Activated naive CD4-positive, alpha-beta T cell treated with anti-CD3 and anti-CD28 coated beads, Interleukin-2, amount 10 ng/mL, durations not matched to agents 7 days and 5 days (primary cell): ENCODE results near the gene LRRC15.

Experiments
- CTCF ChIA-PET: fragments of 350-600 bp; sonication (Branson Sonifier 250); formaldehyde crosslinking; loops from one replicate; lab custom pipeline; 2021; ENCODE audit warnings: antibody characterized with exemption; lab: Charles Lee
- DNase-seq: peaks from one replicate; pipeline ENCODE4 v3.0.0-alpha.2; 2020
- H3K27ac Mint-ChIP-seq: one replicate; pipeline ENCODE4 v1.8.0; 2021; ENCODE audit warnings: mild to moderate bottlenecking, moderate library complexity, mixed read lengths
- H3K27me3 Mint-ChIP-seq: one replicate; pipeline ENCODE4 v1.8.0; 2021; ENCODE audit warnings: mild to moderate bottlenecking, mixed read lengths
- H3K36me3 Mint-ChIP-seq: one replicate; pipeline ENCODE4 v1.8.0; 2021; ENCODE audit warnings: mixed read lengths
- H3K4me1 Mint-ChIP-seq: one replicate; pipeline ENCODE4 v1.8.0; 2021; ENCODE audit warnings: mixed read lengths
- H3K4me3 Mint-ChIP-seq: one replicate; pipeline ENCODE4 v1.8.0; 2021; ENCODE audit warnings: mild to moderate bottlenecking, moderate library complexity, mixed read lengths
- H3K9me3 Mint-ChIP-seq: one replicate; pipeline ENCODE4 v1.8.0; 2021; ENCODE audit warnings: mixed read lengths

Gene LRRC15

GRCh38 chr3:194330160-194330559 is 39.4 kb downstream of the LRRC15 start:
- DNase-seq = no peak
- CTCF ChIA-PET = interaction anchor here (1.2 to 3.0 kb wide), 2 partner anchors 14 to 76 kb away, joined by 6 to 15 read pairs; no protein-coding TSS in a partner anchor
- no peaks in the 10 kb centered on the region for H3K9me3 Mint-ChIP-seq

GRCh38 chr3:194329583-194329965 is 40.0 kb downstream of the LRRC15 start:
- Mint-ChIP-seq H3K36me3 (no peaks in the 10 kb centered on the region), H3K4me1 (peaks cover 13% of the 10 kb centered on the region), H3K4me3 (no peak overlapping the region), H3K27ac (no peak overlapping the region), H3K9me3 (no peaks in the 10 kb centered on the region), H3K27me3 (peaks cover 51% of the 10 kb centered on the region)
- DNase-seq = no peak
- CTCF ChIA-PET = interaction anchor here (1.4 to 3.0 kb wide), 3 partner anchors 14 to 76 kb away, joined by 3 to 15 read pairs (median 8); no protein-coding TSS in a partner anchor

More at GRCh38 chr3:194330160-194330559, 39.4 kb downstream of the LRRC15 start:
- Mint-ChIP-seq H3K36me3 (no peaks in the 10 kb centered on the region), H3K4me3 (no peak overlapping the region), H3K4me1 (peaks cover 13% of the 10 kb centered on the region), H3K27me3 (peaks cover 56% of the 10 kb centered on the region), H3K27ac (no peak overlapping the region)

GRCh38 chr3:194328942-194329582 is 40.5 kb downstream of the LRRC15 start:
- Mint-ChIP-seq H3K27ac (peak overlapping the region; percentile 38), H3K27me3 (peaks cover 47% of the 10 kb centered on the region), H3K4me3 (peak overlapping the region; percentile 16), H3K36me3 (no peaks in the 10 kb centered on the region), H3K9me3 (no peaks in the 10 kb centered on the region), H3K4me1 (peaks cover 13% of the 10 kb centered on the region)
- CTCF ChIA-PET = interaction anchor here (0.6 to 3.0 kb wide), 6 partner anchors 12 to 548 kb away, joined by 3 to 15 read pairs (median 4); no protein-coding TSS in a partner anchor
- no peak for DNase-seq

GRCh38 chr3:194328053-194328657 is 41.4 kb downstream of the LRRC15 start:
- peaks cover 7% of the 10 kb centered on the region for H3K4me1 Mint-ChIP-seq
- H3K4me3 Mint-ChIP-seq = peak overlapping the region; percentile 16
- peak; percentile 56 for DNase-seq
- H3K27me3 Mint-ChIP-seq = peaks cover 38% of the 10 kb centered on the region
- CTCF ChIA-PET = interaction anchor here (1.0 to 1.9 kb wide), 3 partner anchors 12 to 547 kb away, joined by 3 to 8 read pairs (median 4); no protein-coding TSS in a partner anchor
- no peak overlapping the region for H3K27ac Mint-ChIP-seq
- H3K36me3 Mint-ChIP-seq = no peaks in the 10 kb centered on the region
- no peaks in the 10 kb centered on the region for H3K9me3 Mint-ChIP-seq

- no peak overlapping the region for H3K27ac Mint-ChIP-seq
Measured at GRCh38 chr3:194327218-194328052, 42.1 kb downstream of the LRRC15 start.

GRCh38 chr3:194326968-194327217 is 42.6 kb downstream of the LRRC15 start:
- H3K27me3 Mint-ChIP-seq = peaks cover 26% of the 10 kb centered on the region
- no peaks in the 10 kb centered on the region for H3K36me3 Mint-ChIP-seq
- CTCF ChIA-PET = no interaction called here
- H3K4me3 Mint-ChIP-seq = no peak overlapping the region
- no peaks in the 10 kb centered on the region for H3K9me3 Mint-ChIP-seq
- H3K27ac Mint-ChIP-seq = no peak overlapping the region
- no peak for DNase-seq
- H3K4me1 Mint-ChIP-seq = peaks cover 12% of the 10 kb centered on the region

More at GRCh38 chr3:194327218-194328052, 42.1 kb downstream of the LRRC15 start:
- Mint-ChIP-seq H3K4me1 (peaks cover 9% of the 10 kb centered on the region), H3K36me3 (no peaks in the 10 kb centered on the region), H3K4me3 (no peak overlapping the region), H3K9me3 (no peaks in the 10 kb centered on the region), H3K27me3 (peaks cover 31% of the 10 kb centered on the region)
- CTCF ChIA-PET = interaction anchor here (1.0 to 1.9 kb wide), 2 partner anchors 12 to 546 kb away, joined by 4 to 8 read pairs; no protein-coding TSS in a partner anchor
- DNase-seq = no peak

- no peaks in the 10 kb centered on the region for H3K9me3 Mint-ChIP-seq
Measured at GRCh38 chr3:194326192-194326967, 43.2 kb downstream of the LRRC15 start.

GRCh38 chr3:194325424-194326153 is 44.0 kb downstream of the LRRC15 start:
- H3K4me1 Mint-ChIP-seq = peaks cover 11% of the 10 kb centered on the region
- no peak overlapping the region for H3K27ac Mint-ChIP-seq
- H3K36me3 Mint-ChIP-seq = no peaks in the 10 kb centered on the region
- CTCF ChIA-PET = interaction anchor here (0.8 to 1.2 kb wide), 4 partner anchors 9 to 660 kb away, joined by 3 to 4 read pairs (median 3); no protein-coding TSS in a partner anchor
- no peak overlapping the region for H3K4me3 Mint-ChIP-seq
- no peaks in the 10 kb centered on the region for H3K9me3 Mint-ChIP-seq
- no peak for DNase-seq
- peaks cover 21% of the 10 kb centered on the region for H3K27me3 Mint-ChIP-seq

More at GRCh38 chr3:194326192-194326967, 43.2 kb downstream of the LRRC15 start:
- H3K27me3 Mint-ChIP-seq = peaks cover 22% of the 10 kb centered on the region
- H3K4me3 Mint-ChIP-seq = no peak overlapping the region
- H3K27ac Mint-ChIP-seq = no peak overlapping the region
- peaks cover 11% of the 10 kb centered on the region for H3K4me1 Mint-ChIP-seq
- CTCF ChIA-PET = interaction anchor here (1.1 kb wide), 1 partner anchor 661 kb away, joined by 4 read pairs; no protein-coding TSS in a partner anchor
- DNase-seq = peak; percentile 32
- H3K36me3 Mint-ChIP-seq = no peaks in the 10 kb centered on the region

- Mint-ChIP-seq H3K4me3 (no peak overlapping the region), H3K9me3 (peaks cover 1% of the 10 kb centered on the region), H3K27ac (no peak overlapping the region), H3K4me1 (peaks cover 12% of the 10 kb centered on the region), H3K27me3 (peaks cover 20% of the 10 kb centered on the region), H3K36me3 (peaks cover 1% of the 10 kb centered on the region)
- DNase-seq = no peak
- CTCF ChIA-PET = interaction anchor here (0.6 to 1.2 kb wide), 4 partner anchors 9 to 268 kb away, joined by 3 read pairs; no protein-coding TSS in a partner anchor
Measured at GRCh38 chr3:194324823-194325327, 44.7 kb downstream of the LRRC15 start.

- Mint-ChIP-seq H3K4me3 (no peak overlapping the region), H3K9me3 (peaks cover 9% of the 10 kb centered on the region), H3K27ac (peak overlapping the region; percentile 9), H3K27me3 (peaks cover 22% of the 10 kb centered on the region), H3K4me1 (peaks cover 15% of the 10 kb centered on the region), H3K36me3 (peaks cover 8% of the 10 kb centered on the region)
- CTCF ChIA-PET = interaction anchor here (0.6 to 2.4 kb wide), 4 partner anchors 20 to 267 kb away, joined by 3 to 5 read pairs (median 3); no protein-coding TSS in a partner anchor
- peak; percentile 47 for DNase-seq
Measured at GRCh38 chr3:194323785-194324735, 45.5 kb downstream of the LRRC15 start.

GRCh38 chr3:194322678-194323211 is 46.8 kb downstream of the LRRC15 start:
- CTCF ChIA-PET = interaction anchor here (1.3 to 2.4 kb wide), 2 partner anchors 11 to 80 kb away, joined by 3 to 5 read pairs; no protein-coding TSS in a partner anchor
- H3K9me3 Mint-ChIP-seq = peaks cover 20% of the 10 kb centered on the region
- H3K27ac Mint-ChIP-seq = no peak overlapping the region
- H3K4me1 Mint-ChIP-seq = peaks cover 15% of the 10 kb centered on the region
- peak; percentile 31 for DNase-seq
- peaks cover 11% of the 10 kb centered on the region for H3K36me3 Mint-ChIP-seq
- peaks cover 31% of the 10 kb centered on the region for H3K27me3 Mint-ChIP-seq
- no peak overlapping the region for H3K4me3 Mint-ChIP-seq
